Vagina (tissue), 2 donors: ENCODE results near the gene HEATR3. TPM values are rescaled to one million over a fixed set of nuclear protein-coding genes. Genes with fewer than 3 reads are reported as not detected.

Experiments
- DNase-seq, 2 donors: peaks; one replicate each; pipeline ENCODE4 v3.0.0-alpha.2; 2017; ENCODE audit errors: extremely low spot score in 2 of 2
- H3K27ac ChIP-seq: fragments of 200-600 bp; sonication (generic); one replicate; pipeline ENCODE4 v1.5.1; 2019
- H3K27me3 ChIP-seq: fragments of 200-600 bp; sonication (generic); one replicate; pipeline ENCODE4 v1.5.1; 2019
- H3K36me3 ChIP-seq, 2 donors: fragments of 200-600 bp; sonication (generic); one replicate each; pipeline ENCODE4 v1.5.1; 2017 to 2019
- H3K4me1 ChIP-seq: fragments of 200-600 bp; sonication (generic); one replicate; pipeline ENCODE4 v1.5.1; 2019
- H3K4me3 ChIP-seq, 2 donors: fragments of 200-600 bp; sonication (generic); 1 replicate in 1 of 2; 2 replicates in 1 of 2; pipeline ENCODE4 v1.5.1; 2016 to 2019
- H3K9me3 ChIP-seq: fragments of 200-600 bp; sonication (generic); one replicate; pipeline ENCODE4 v1.5.1; 2019
- CTCF ChIP-seq, 3 experiments: fragments of 450-650 bp in 2 of 3; fragments of 200-600 bp in 1 of 3; sonication (generic) in 1 of 3; IDR thresholded peaks; one replicate each; pipeline ENCODE4 v1.5.1; 2017 to 2019; ENCODE audit warnings: antibody characterized with exemption in 3 of 3, mild to moderate bottlenecking in 2 of 3, moderate library complexity in 2 of 3
- POLR2A ChIP-seq, 2 donors: fragments of 450-650 bp; IDR thresholded peaks; one replicate each; pipeline ENCODE4 v1.6.1; 2017; ENCODE audit warnings: antibody characterized with exemption in 2 of 2, mild to moderate bottlenecking in 2 of 2, moderate library complexity in 2 of 2
- POLR2AphosphoS5 ChIP-seq, 2 donors: sonication (generic); formaldehyde crosslinking; IDR thresholded peaks; one replicate each; pipeline ENCODE4 v1.9.0; 2017; ENCODE audit warnings: antibody characterized with exemption in 2 of 2, mild to moderate bottlenecking in 2 of 2, low read depth in 1 of 2; ENCODE audit not compliant: insufficient read depth in 1 of 2
- intact Hi-C: fragments of 100-400 bp; cut with DNase I; formaldehyde crosslinking; loops from one replicate; pipeline ENCODE4 v1.15.1; 2023
- total RNA-seq: library from RNA; depleted of rRNA; stranded (reverse); fragments of >200 nt; gene quantifications from one replicate; pipeline ENCODE4 v1.2.3, GENCODE V29; 2016

HEATR3 gene
- total RNA-seq, 1 donor from 2014 or later: 16.5 TPM

- Histone ChIP-seq H3K36me3 (peaks cover 0 to 10% of the 10 kb centered on the region in 2 donors), H3K27me3 (no peaks in the 10 kb centered on the region), H3K4me1 (no peaks in the 10 kb centered on the region), H3K27ac (no peak overlapping the region), H3K9me3 (no peaks in the 10 kb centered on the region), H3K4me3 (no peak overlapping the region)
- TF ChIP-seq POLR2A (IDR thresholded peaks at IDR 0.05) (no peak), POLR2AphosphoS5 (IDR thresholded peaks at IDR 0.05; ENCODE audit: insufficient read depth in 1 of 2, low read depth in 1 of 2) (no peak), CTCF (IDR thresholded peaks at IDR 0.05) (no peak)
- intact Hi-C loops: no loop called here
- no peak for DNase-seq
Observed at GRCh38 chr16:50040018-50040417, 25.8 kb upstream of the HEATR3 start.

GRCh38 chr16:50040710-50041109, 25.1 kb upstream of the HEATR3 start:
- intact Hi-C loops: no loop called here
- no peaks in the 10 kb centered on the region for H3K9me3 ChIP-seq
- TF ChIP-seq POLR2A (IDR thresholded peaks at IDR 0.05): no peak
- TF ChIP-seq CTCF (IDR thresholded peaks at IDR 0.05): no peak
- no peak for TF ChIP-seq POLR2AphosphoS5 (IDR thresholded peaks at IDR 0.05; ENCODE audit: insufficient read depth in 1 of 2, low read depth in 1 of 2)

GRCh38 chr16:50043358-50043757, 22.4 kb upstream of the HEATR3 start:
- no peaks in the 10 kb centered on the region for H3K9me3 ChIP-seq
- H3K4me1 ChIP-seq: no peaks in the 10 kb centered on the region
- no peak for TF ChIP-seq CTCF (IDR thresholded peaks at IDR 0.05)
- TF ChIP-seq POLR2A (IDR thresholded peaks at IDR 0.05): no peak
- TF ChIP-seq POLR2AphosphoS5 (IDR thresholded peaks at IDR 0.05; ENCODE audit: insufficient read depth in 1 of 2, low read depth in 1 of 2): no peak
- no peaks in the 10 kb centered on the region for H3K27me3 ChIP-seq
- H3K4me3 ChIP-seq: no peak overlapping the region
- H3K27ac ChIP-seq: no peak overlapping the region
- intact Hi-C loops: no loop called here
- no peak for DNase-seq
- no peaks in the 10 kb centered on the region for H3K36me3 ChIP-seq

More at GRCh38 chr16:50040710-50041109, 25.1 kb upstream of the HEATR3 start:
- Histone ChIP-seq H3K4me1 (no peaks in the 10 kb centered on the region), H3K4me3 (no peak overlapping the region), H3K27me3 (no peaks in the 10 kb centered on the region), H3K27ac (no peak overlapping the region), H3K36me3 (peaks cover 0 to 9% of the 10 kb centered on the region in 2 donors)
- no peak for DNase-seq

GRCh38 chr16:50045412-50045811, 20.4 kb upstream of the HEATR3 start:
- Histone ChIP-seq H3K9me3 (no peaks in the 10 kb centered on the region), H3K27me3 (no peaks in the 10 kb centered on the region), H3K4me3 (no peak overlapping the region), H3K27ac (no peak overlapping the region), H3K4me1 (no peaks in the 10 kb centered on the region), H3K36me3 (no peaks in the 10 kb centered on the region)
- TF ChIP-seq CTCF (IDR thresholded peaks at IDR 0.05) (no peak), POLR2AphosphoS5 (IDR thresholded peaks at IDR 0.05; ENCODE audit: insufficient read depth in 1 of 2, low read depth in 1 of 2) (no peak), POLR2A (IDR thresholded peaks at IDR 0.05) (no peak)
- no peak for DNase-seq
- intact Hi-C loops: no loop called here

GRCh38 chr16:50046853-50047252, 18.9 kb upstream of the HEATR3 start:
- H3K9me3 ChIP-seq: no peaks in the 10 kb centered on the region
- DNase-seq: no peak
- TF ChIP-seq POLR2A (IDR thresholded peaks at IDR 0.05) (no peak), CTCF (IDR thresholded peaks at IDR 0.05) (no peak), POLR2AphosphoS5 (IDR thresholded peaks at IDR 0.05; ENCODE audit: insufficient read depth in 1 of 2, low read depth in 1 of 2) (no peak)
- H3K4me1 ChIP-seq: no peaks in the 10 kb centered on the region
- H3K27ac ChIP-seq: no peak overlapping the region
- no peaks in the 10 kb centered on the region for H3K27me3 ChIP-seq
- no peaks in the 10 kb centered on the region for H3K36me3 ChIP-seq
- intact Hi-C loops: no loop called here
- H3K4me3 ChIP-seq: no peak overlapping the region
